ENCODE results near the gene NOVA1.

- TF ChIP-seq CTCF (IDR thresholded peaks at IDR 0.05) (no peak), POLR2A (IDR thresholded peaks at IDR 0.05) (no peak)
Measured at GRCh38 chr14:26463136-26463535, 134.7 kb downstream of the NOVA1 start.

Measured in esophagus squamous epithelium (tissue), 4 donors.